ENCODE measurements around the gene PPM1G.

PPM1G gene

GRCh38 chr2:27351802-27352598 lies 57.4 kb downstream of the PPM1G start:
- no peak for TF ChIP-seq CTCF (IDR thresholded peaks at IDR 0.05; ENCODE audit: extremely low read depth, insufficient read depth, missing control alignments)
- no peak for DNase-seq (ENCODE audit: low spot score)
- in situ Hi-C loops (cut with MboI; ENCODE audit: low pct_unique_long_range_greater_than_20kb, low sequenced_read_pairs, unreplicated experiment): no loop called here

- no peak for TF ChIP-seq CTCF (IDR thresholded peaks at IDR 0.05; ENCODE audit: extremely low read depth, insufficient read depth, missing control alignments)
- in situ Hi-C loops (cut with MboI; ENCODE audit: low pct_unique_long_range_greater_than_20kb, low sequenced_read_pairs, unreplicated experiment): no loop called here
- no peak for DNase-seq (ENCODE audit: low spot score)
Observed at GRCh38 chr2:27350106-27350693, 59.2 kb downstream of the PPM1G start.

GRCh38 chr2:27347641-27348040 lies 61.8 kb downstream of the PPM1G start:
- TF ChIP-seq CTCF (IDR thresholded peaks at IDR 0.05; ENCODE audit: extremely low read depth, insufficient read depth, missing control alignments): no peak
- no peak for DNase-seq (ENCODE audit: low spot score)
- in situ Hi-C loops (cut with MboI; ENCODE audit: low pct_unique_long_range_greater_than_20kb, low sequenced_read_pairs, unreplicated experiment): no loop called here

GRCh38 chr2:27336173-27336572 lies 73.2 kb downstream of the PPM1G start:
- in situ Hi-C loops (cut with MboI; ENCODE audit: low pct_unique_long_range_greater_than_20kb, low sequenced_read_pairs, unreplicated experiment): no loop called here
- no peak for TF ChIP-seq CTCF (IDR thresholded peaks at IDR 0.05; ENCODE audit: extremely low read depth, insufficient read depth, missing control alignments)
- no peak for DNase-seq (ENCODE audit: low spot score)

- in situ Hi-C loops (cut with MboI; ENCODE audit: low pct_unique_long_range_greater_than_20kb, low sequenced_read_pairs, unreplicated experiment): no loop called here
- no peak for TF ChIP-seq CTCF (IDR thresholded peaks at IDR 0.05; ENCODE audit: extremely low read depth, insufficient read depth, missing control alignments)
- DNase-seq (ENCODE audit: low spot score): no peak
Observed at GRCh38 chr2:27335311-27335710, 74.1 kb downstream of the PPM1G start.

All from GM13977 (cell line).